GM19467 (cell line): ENCODE results near the gene ACVR2B.

ENCODE experiments used
- ATAC-seq: cut with Tn5 transposase; IDR thresholded peaks from one replicate; pipeline ENCODE4 v1.9.1; 2021; ENCODE audit warnings: mild to moderate bottlenecking, moderate library complexity; ENCODE audit not compliant: unreplicated experiment

The ACVR2B gene

DNA sequence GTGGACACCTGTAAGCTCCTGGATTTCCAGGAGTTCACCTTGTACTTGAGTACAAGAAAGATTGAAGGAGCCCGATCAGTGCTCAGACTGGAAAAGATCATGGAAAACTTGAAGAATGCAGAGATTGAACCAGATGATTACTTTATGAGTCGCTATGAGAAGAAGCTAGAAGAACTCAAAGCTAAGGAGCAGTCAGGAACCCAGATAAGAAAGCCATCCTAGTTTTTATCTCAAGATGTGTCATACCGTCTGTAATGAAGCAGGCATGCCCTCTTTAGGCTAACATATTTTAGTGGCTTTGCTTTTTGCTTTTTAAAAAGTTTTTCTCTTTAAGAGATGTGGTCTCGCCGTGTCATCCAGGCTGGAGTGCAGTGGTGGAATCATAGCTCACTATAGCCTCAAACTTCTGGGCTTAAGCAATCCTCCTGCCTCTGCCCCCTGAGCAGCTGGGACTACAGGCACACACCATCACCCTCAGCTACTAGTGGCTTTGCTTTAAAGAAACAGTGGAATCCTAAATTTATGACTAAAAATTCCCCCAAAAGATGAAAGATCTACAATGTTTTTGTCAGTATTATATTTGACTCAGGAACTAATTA lies 70.5 kb downstream of the ACVR2B start:
- ATAC-seq: no peak

DNA sequence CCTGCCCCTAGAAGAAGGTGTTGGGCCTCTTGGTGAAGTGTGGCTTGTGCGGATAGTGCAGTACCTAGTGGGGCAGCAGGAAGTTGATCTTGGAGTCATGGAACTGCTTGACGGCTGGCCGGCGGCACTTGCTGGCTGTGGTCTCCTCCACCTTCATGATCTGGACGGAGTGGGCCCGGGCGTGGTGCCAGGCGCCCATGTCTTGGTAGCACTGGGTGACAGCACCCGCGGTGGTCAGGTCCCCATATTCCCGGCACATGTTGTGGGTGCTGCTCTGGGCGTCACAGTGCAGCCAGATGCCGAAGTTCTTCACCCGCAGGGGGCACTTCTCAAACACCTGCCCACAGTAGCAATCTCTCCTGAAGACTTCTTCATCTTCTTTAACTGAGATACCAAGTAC lies 73.1 kb downstream of the ACVR2B start:
- ATAC-seq: no peak

DNA sequence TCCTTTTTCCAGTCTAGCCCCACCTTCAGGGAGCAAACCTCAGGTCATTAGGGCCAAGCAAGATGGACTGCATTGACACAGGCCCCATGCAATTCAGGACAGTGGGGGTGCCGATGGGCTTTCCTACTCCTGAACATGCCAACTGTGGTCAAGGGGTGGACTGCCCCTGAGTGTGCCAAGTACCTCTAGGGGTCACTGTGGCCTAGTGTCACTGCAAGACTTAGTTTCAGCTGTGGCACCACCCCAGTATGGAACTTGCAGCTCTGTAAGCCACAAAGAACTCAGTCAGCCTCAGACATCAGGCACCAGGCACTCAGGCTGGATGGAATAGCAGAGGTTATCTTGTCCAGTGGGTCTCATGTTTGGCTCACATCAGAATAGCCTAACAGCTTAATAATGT lies 74.8 kb downstream of the ACVR2B start:
- ATAC-seq: no peak

DNA sequence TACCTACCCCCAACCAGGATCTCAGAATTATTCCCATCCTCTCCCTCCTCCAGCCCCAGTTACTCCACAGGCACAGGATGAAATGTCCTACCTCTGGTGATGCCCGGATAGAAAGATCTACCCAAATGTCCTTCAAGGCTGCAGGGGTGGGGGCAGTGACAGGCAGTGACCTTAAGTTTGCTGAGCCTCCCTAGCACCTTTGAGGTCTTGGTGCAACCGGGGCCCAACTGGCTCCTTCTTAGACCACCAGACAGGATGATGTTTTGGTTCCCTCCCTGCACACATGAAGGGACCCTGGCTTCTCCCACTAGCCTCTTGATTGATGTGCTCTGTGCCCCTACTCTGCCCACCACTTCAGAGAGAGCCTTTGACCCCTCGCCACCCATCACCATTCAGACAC lies 78.8 kb downstream of the ACVR2B start:
- ATAC-seq: no peak

DNA sequence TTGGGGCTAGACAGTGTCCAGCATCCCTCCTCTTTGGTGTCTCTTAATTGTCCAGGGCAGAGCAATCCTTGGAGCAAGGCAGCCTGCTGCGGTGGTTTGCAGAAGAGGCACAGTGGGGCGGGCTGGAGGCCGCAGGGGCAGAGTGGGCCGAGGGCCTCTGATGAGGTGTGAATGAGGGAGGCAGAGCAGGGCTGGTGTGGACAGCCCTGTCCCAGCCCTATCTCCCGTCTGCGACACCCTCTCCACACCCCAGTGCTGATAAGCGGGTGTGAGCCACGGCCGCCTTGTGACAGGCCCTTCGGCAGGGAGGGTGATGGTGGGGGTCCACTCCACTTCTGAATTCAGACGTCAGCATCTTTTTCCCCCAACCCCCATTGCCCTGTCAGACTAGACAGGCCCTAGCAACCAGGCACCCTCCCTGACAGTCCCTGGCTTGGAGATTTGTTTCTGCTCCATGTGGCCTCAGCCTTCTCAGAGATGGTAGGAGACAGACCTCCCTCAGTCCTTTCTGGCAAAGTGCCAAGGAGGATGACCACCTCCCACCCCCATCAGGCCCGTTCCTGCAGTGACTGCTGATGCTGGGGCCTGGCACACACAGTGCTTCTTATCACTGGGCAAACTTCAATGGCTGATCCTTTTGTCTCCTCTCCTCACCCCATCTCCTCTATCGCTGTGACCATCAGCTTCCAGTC lies 79.7 kb downstream of the ACVR2B start:
- no peak for ATAC-seq

DNA sequence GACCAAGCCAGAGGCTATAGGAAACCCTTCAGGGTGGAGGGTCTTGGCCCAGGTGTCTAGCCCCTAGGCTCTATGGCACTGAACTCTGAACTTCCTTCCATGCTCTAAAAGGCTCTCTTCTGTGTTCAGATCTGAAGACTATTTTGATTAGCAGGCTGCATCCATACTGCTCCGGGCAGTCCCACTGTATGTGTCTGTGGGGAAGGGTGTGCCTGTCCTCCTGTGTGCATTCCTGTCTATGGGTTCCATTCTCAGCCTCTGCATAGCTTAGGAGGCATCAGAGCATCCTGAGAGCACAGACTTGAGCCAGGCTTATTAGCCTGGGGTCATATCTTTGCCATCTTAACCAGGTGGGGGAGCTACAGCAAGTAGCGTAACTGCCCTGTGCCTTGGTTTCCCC lies 80.5 kb downstream of the ACVR2B start:
- no peak for ATAC-seq

DNA sequence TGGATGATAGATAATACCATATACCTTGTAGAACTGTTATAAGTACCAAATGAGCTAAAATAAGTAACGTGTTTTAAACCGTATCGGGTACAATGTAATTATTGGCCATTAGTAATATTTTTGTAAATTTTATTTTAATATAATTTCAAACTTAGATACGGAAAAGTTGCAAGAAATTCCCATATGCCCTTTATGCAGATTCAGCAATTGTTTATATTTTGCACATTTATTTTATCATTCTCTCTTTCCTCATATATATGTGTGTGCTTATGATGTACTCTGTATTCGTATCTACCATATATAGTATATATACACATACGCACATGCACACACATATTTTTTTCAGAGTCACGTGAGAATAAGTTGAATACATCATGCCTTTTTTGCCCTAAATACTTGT lies 80.9 kb downstream of the ACVR2B start:
- ATAC-seq: no peak

DNA sequence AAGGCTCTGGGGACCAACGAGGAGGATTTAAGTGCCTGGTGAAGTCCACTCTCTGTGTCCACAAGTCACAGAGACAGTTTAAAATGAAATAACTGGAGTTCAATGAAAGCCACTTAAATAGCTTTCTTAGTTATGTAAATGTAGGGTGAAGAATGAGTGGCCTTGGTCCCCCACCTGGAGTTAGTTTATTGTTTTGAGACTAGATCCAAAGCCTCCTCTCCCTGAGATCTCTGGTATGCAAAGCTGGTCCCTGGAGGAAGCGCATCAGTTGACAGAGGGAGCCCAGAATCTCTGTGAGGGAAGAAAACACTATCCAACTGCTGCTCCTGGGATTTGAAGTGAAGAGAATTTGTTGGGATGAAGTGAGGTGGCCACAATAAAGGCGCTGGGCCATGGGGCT lies 83.0 kb downstream of the ACVR2B start:
- ATAC-seq: no peak

DNA sequence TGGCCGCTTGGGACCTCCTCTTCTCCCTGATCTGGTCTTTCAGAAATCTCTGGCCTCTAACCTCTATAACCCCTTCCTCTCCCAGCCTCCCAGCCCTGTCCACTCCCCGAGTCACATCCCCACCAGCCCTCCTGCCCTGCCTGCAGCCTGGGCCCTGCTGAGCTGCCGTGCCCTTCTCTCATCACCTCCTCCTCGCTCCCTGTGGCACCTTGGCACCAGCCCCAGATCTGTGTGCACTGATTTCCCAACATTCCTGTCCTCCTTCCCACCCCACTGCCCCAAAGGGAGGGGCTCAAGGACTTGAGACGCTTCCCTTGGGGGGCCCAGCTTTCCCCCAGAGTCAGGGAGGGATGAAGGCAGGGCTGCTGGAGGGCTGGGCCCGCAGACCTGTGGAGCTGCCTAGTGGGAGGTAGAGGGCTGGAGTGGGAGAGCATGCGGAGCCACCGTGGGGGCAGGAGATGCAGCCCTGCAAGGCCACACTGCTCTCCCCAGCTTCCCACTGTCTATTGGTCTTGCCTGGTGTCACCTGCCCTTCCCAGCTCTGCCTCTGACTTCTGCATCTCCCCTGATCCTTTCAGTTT lies 85.2 kb downstream of the ACVR2B start:
- ATAC-seq: no peak

DNA sequence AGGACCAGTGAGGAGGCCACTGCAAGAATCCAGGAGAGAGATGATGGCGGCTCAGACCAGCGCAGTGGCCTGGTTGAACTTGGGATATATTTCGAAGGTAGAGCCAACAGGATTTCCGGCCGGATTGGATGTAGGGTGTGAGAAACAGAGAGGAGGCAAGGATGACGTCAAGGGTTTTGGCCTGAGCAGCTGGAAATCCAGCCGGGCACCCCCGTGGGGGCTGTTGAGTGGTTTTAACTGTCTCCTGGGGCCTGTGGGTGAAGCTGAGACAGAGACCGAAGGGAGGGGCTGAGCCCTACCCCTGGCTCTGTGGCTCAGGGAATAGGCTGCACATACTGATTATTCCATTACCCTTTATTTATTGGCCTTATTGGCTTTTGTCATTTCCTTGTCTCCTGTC lies 88.1 kb downstream of the ACVR2B start:
- no peak for ATAC-seq
